ENCODE data around the gene CLEC4A. TPM values are rescaled to one million over a fixed set of nuclear protein-coding genes. Genes with fewer than 3 reads are reported as not detected.
"Not testable (repeated sequence)": the region's sequence is repeated elsewhere in the genome, so short reads cannot be mapped to it uniquely, and the experiment has no call there.

CLEC4A gene
- total and polyA plus RNA-seq, 2 of the 13 experiments (the other 11 are each of a cell fraction or from before 2014, with no cell fraction given) = 0.55 TPM; not detected in 1

DNA sequence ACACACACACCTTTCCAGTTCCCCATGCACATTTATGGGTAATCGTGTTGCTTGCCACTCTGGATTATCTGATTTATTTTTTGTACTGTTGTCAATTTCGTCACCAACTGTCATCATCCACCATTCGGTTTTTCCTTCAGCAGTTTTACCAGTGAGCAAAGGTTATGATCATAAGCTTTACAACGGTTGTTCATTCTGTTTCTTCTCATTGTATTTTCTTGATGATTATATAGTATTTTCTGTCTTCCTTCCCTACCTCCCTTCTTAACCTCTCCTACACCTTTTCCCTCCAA lies 40.7 kb upstream of the CLEC4A start:
- peak overlapping the region; percentile 95 for H2AFZ ChIP-seq (ENCODE audit: low read length)
- 2% methylated on average over 4 of the region's 4 CpGs for WGBS (ENCODE audit: low lambda C conversion rate)
- intact Hi-C loops (cut with micrococcal nuclease; ENCODE audit: unreplicated experiment) = loop anchor here (5.0 kb wide), 1 partner anchor 50 kb away; the partner anchor contains the start of gene FOXJ2
- ChIA-PET POLR2A (interaction anchor here (1.2 kb wide), 1 partner anchor 56 kb away, joined by 3 read pairs; no protein-coding TSS in a partner anchor), CTCF (ENCODE audit: low intra/inter-chr PET ratio, low total read pairs) (no interaction called here)
- H3K9me3 ChIP-seq (ENCODE audit: low read length) = no peaks in the 10 kb centered on the region
- peaks cover 29% of the 10 kb centered on the region for H3K4me1 ChIP-seq (ENCODE audit: insufficient read depth, low read length)
- FAIRE-seq (no peak), ATAC-seq (no peak), DNase-seq (ENCODE audit: low spot score) (no peak)
- 0 out of 2 replicates have a peak, but pooled peaks have one; percentile 32 for TF ChIP-seq JUNB (CRISPR knock-in tag; IDR thresholded peaks at IDR 0.05; ENCODE audit: borderline replicate concordance)
- TF ChIP-seq AGO2 (optimal IDR thresholded peaks at IDR 0.05; ENCODE audit: low read depth, low read length) = no peak
- TF ChIP-seq CREB1 (IDR thresholded peaks at IDR 0.05) = peak; percentile 41; the same call in 1 of the 2 replicates
- no peak for TF ChIP-seq CREB1 (CRISPR knock-in tag; IDR thresholded peaks at IDR 0.05)
- TF ChIP-seq ZNF816 (CRISPR knock-in tag; IDR thresholded peaks at IDR 0.05; ENCODE audit: borderline replicate concordance) = no peak
- H3K9ac ChIP-seq (ENCODE audit: insufficient read depth, low read depth, low read length) = peak overlapping the region; percentile 81
- peaks cover 29% of the 10 kb centered on the region for H3K79me2 ChIP-seq (ENCODE audit: insufficient read depth, low read length)
- no peaks in the 10 kb centered on the region for H3K36me3 ChIP-seq (replicated peaks in 1 of 2; ENCODE audit: control insufficient read depth in 1 of 2, insufficient read depth in 2 of 2, low read length in 2 of 2)
- H3K27me3 ChIP-seq (ENCODE audit: control insufficient read depth in 1 of 2, insufficient read depth in 2 of 2, low read length in 2 of 2) = no peaks in the 10 kb centered on the region; a peak in 1 of 5 replicates
- no TSS peak for BruUV-seq (replicated peaks)
- peak overlapping the region; percentile 81 for H3K4me2 ChIP-seq (ENCODE audit: low read depth, low read length)
- H3K27ac ChIP-seq (ENCODE audit: extremely low read length, insufficient read depth, low read length) = peak overlapping the region; percentile 87
- no peaks in the 10 kb centered on the region for H4K20me1 ChIP-seq (ENCODE audit: insufficient read depth, low read length)
- in situ Hi-C loops (cut with HindIII; ENCODE audit: extremely low pct_ligation_motif_present, low pct_unique_long_range_greater_than_20kb) = no loop called here
- peak overlapping the region; percentile 70 to 97 (median 78) for H3K4me3 ChIP-seq (replicated peaks in 1 of 3; ENCODE audit: insufficient read depth in 1 of 3, low read depth in 2 of 3, low read length in 3 of 3)

DNA sequence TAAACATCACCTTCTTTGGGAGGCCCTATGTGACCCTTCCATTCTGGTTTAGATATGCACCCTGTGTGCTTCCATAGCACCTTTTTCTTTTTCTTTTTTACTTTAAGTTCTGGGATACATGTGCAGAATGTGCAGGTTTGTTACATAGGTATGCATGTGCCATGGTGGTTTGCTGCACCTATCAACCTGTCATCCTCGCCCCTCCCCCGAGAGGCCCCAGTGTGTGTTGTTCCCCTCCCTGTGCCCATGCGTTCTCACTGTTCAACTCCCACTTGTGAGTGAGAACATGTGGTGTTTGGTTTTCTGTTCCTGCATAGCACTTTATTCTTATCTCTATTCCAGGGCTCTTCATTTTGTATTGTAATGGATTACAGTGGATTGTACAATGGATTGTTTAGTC lies 39.1 kb upstream of the CLEC4A start:
- H3K4me3 ChIP-seq (replicated peaks in 1 of 3; ENCODE audit: insufficient read depth in 1 of 3, low read depth in 2 of 3, low read length in 3 of 3); in situ Hi-C loops (cut with HindIII; ENCODE audit: extremely low pct_ligation_motif_present, low pct_unique_long_range_greater_than_20kb); H3K9me3 ChIP-seq (ENCODE audit: low read length); BruUV-seq (replicated peaks); H3K27me3 ChIP-seq (ENCODE audit: control insufficient read depth in 1 of 2, insufficient read depth in 2 of 2, low read length in 2 of 2); H3K9ac ChIP-seq (ENCODE audit: insufficient read depth, low read depth, low read length); FAIRE-seq; H2AFZ ChIP-seq (ENCODE audit: low read length); DNase-seq (ENCODE audit: low spot score); POLR2A ChIA-PET; CTCF ChIA-PET (ENCODE audit: low intra/inter-chr PET ratio, low total read pairs); H3K27ac ChIP-seq (ENCODE audit: extremely low read length, insufficient read depth, low read length); H3K36me3 ChIP-seq (replicated peaks in 1 of 2; ENCODE audit: control insufficient read depth in 1 of 2, insufficient read depth in 2 of 2, low read length in 2 of 2); ATAC-seq; H4K20me1 ChIP-seq (ENCODE audit: insufficient read depth, low read length): not testable (repeated sequence)
- peaks cover 29% of the 10 kb centered on the region for H3K4me1 ChIP-seq (ENCODE audit: insufficient read depth, low read length)
- peak overlapping the region; percentile 81; the same call in 1 of the 2 replicates for H3K4me2 ChIP-seq (ENCODE audit: low read depth, low read length)
- WGBS (ENCODE audit: low lambda C conversion rate) = 83% methylated on average over 3 of the region's 3 CpGs
- TF ChIP-seq, protein P1, sequence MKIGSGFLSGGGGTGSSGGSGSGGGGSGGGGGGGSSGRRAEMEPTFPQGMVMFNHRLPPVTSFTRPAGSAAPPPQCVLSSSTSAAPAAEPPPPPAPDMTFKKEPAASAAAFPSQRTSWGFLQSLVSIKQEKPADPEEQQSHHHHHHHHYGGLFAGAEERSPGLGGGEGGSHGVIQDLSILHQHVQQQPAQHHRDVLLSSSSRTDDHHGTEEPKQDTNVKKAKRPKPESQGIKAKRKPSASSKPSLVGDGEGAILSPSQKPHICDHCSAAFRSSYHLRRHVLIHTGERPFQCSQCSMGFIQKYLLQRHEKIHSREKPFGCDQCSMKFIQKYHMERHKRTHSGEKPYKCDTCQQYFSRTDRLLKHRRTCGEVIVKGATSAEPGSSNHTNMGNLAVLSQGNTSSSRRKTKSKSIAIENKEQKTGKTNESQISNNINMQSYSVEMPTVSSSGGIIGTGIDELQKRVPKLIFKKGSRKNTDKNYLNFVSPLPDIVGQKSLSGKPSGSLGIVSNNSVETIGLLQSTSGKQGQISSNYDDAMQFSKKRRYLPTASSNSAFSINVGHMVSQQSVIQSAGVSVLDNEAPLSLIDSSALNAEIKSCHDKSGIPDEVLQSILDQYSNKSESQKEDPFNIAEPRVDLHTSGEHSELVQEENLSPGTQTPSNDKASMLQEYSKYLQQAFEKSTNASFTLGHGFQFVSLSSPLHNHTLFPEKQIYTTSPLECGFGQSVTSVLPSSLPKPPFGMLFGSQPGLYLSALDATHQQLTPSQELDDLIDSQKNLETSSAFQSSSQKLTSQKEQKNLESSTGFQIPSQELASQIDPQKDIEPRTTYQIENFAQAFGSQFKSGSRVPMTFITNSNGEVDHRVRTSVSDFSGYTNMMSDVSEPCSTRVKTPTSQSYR (CRISPR knock-in tag; IDR thresholded peaks at IDR 0.05; ENCODE audit: borderline replicate concordance) = peak; percentile 63; the same call in 1 of the 2 replicates
- peaks cover 29% of the 10 kb centered on the region for H3K79me2 ChIP-seq (ENCODE audit: insufficient read depth, low read length)
- intact Hi-C loops (cut with micrococcal nuclease; ENCODE audit: unreplicated experiment) = loop anchor here (5.0 kb wide), 1 partner anchor 52 kb away; the partner anchor contains the start of gene FOXJ2
